ENCODE data around the gene COL26A1. TPM values are rescaled to one million over a fixed set of nuclear protein-coding genes. Genes with fewer than 3 reads are reported as not detected.

COL26A1 gene
- total RNA-seq, 6 experiments from 2014 or later = not detected

- Mint-ChIP-seq H3K27ac (no peak overlapping the region), H3K4me3 (no peak overlapping the region), H3K9me3 (no peaks in the 10 kb centered on the region), H3K36me3 (ENCODE audit: low read depth) (no peaks in the 10 kb centered on the region), H3K4me1 (ENCODE audit: low read depth) (no peaks in the 10 kb centered on the region), H3K27me3 (ENCODE audit: insufficient read depth) (peaks cover 38% of the 10 kb centered on the region)
- no peak for DNase-seq
- TF ChIP-seq, protein P1, sequence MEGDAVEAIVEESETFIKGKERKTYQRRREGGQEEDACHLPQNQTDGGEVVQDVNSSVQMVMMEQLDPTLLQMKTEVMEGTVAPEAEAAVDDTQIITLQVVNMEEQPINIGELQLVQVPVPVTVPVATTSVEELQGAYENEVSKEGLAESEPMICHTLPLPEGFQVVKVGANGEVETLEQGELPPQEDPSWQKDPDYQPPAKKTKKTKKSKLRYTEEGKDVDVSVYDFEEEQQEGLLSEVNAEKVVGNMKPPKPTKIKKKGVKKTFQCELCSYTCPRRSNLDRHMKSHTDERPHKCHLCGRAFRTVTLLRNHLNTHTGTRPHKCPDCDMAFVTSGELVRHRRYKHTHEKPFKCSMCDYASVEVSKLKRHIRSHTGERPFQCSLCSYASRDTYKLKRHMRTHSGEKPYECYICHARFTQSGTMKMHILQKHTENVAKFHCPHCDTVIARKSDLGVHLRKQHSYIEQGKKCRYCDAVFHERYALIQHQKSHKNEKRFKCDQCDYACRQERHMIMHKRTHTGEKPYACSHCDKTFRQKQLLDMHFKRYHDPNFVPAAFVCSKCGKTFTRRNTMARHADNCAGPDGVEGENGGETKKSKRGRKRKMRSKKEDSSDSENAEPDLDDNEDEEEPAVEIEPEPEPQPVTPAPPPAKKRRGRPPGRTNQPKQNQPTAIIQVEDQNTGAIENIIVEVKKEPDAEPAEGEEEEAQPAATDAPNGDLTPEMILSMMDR (IDR thresholded peaks at IDR 0.05) = no peak
Measured at GRCh38 chr7:101555921-101556275, 193.2 kb downstream of the COL26A1 start.

GRCh38 chr7:101556453-101556968 is 193.8 kb downstream of the COL26A1 start:
- Mint-ChIP-seq H3K4me3 (no peak overlapping the region), H3K36me3 (ENCODE audit: low read depth) (no peaks in the 10 kb centered on the region), H3K27me3 (ENCODE audit: insufficient read depth) (peaks cover 43% of the 10 kb centered on the region), H3K4me1 (ENCODE audit: low read depth) (no peaks in the 10 kb centered on the region), H3K27ac (no peak overlapping the region), H3K9me3 (no peaks in the 10 kb centered on the region)
- DNase-seq = no peak
- TF ChIP-seq, protein P1 (IDR thresholded peaks at IDR 0.05) = no peak

- DNase-seq = no peak
- no peak overlapping the region for H3K27ac Mint-ChIP-seq
- H3K9me3 Mint-ChIP-seq = no peaks in the 10 kb centered on the region
- TF ChIP-seq, protein P1 (IDR thresholded peaks at IDR 0.05) = no peak
- peaks cover 49% of the 10 kb centered on the region for H3K27me3 Mint-ChIP-seq (ENCODE audit: insufficient read depth)
- H3K4me3 Mint-ChIP-seq = no peak overlapping the region
- H3K4me1 Mint-ChIP-seq (ENCODE audit: low read depth) = no peaks in the 10 kb centered on the region
- no peaks in the 10 kb centered on the region for H3K36me3 Mint-ChIP-seq (ENCODE audit: low read depth)
Measured at GRCh38 chr7:101557421-101557820, 194.7 kb downstream of the COL26A1 start.

DNA sequence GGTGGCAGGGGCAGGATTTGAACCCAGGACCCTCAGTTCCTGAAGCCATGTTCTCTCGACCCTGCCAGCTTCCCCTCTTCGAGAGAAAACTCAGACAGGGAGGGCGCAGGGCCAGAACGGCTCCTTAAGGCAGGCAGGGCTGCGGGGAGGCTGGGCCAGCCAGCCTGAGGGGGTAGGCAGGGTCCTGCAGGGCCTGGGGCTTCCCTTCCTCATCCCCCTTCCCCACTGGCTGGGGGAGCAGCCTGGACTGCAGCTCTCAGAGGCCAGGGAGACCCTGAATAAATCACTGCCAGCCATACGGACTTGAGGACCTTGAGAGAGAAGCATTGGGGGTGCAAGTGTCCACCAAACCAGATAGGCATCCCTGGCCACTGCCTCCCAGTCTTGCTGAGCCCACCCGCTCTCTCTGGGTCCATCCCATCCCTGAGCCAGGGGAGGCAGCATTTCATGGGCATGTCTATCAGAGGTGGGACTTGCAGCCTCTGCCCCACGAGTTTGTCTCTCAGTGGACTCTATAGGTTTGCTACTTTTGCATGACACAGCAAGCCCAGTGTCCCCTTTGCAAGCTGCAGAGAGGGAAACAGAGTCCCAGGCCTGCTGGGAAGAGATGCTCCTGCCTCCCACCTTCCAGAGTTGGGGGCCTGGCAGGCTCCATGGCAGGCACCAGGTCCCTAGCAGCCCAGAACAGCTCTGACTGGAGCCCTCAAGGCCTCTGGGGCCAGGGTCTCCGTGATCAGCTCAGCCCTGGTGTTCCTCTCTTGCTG is 195.5 kb downstream of the COL26A1 start:
- no peak overlapping the region for H3K4me3 Mint-ChIP-seq

DNA sequence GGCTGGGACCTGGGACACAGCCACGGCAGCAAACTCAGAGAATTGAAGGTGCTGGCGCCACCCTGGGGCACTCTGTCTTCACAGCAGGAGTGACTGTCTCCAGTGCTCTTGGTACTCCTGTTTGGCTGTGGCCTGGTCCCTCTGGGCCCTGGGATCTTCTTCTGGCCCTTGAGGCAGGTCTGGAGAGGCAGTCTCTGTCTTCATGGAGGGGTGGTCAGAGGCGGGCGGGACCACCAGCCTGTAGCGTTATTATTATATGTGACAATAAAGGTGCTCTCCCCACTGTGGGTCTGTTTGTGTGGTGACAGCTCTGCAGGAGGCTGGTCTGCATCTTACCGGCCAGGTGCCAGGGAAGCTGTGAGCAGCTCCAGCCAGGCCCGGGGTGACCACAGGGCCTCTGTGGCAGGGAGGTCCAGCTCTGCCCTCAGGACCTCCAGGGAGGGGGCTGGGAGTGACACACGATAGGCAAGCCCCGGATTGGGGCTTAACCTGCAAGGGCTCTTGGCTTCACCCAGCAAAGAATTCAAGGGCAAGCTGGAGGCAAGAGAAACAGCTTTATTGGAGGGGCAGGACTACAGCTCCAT is 196.2 kb downstream of the COL26A1 start:
- no peaks in the 10 kb centered on the region for H3K4me1 Mint-ChIP-seq (ENCODE audit: low read depth)
- no peak overlapping the region for H3K4me3 Mint-ChIP-seq
- DNase-seq = no peak
- TF ChIP-seq, protein P1 (IDR thresholded peaks at IDR 0.05) = no peak; the same call in 1 of the 2 replicates
- peaks cover 56% of the 10 kb centered on the region for H3K27me3 Mint-ChIP-seq (ENCODE audit: insufficient read depth)
- no peaks in the 10 kb centered on the region for H3K9me3 Mint-ChIP-seq
- no peak overlapping the region for H3K27ac Mint-ChIP-seq
- H3K36me3 Mint-ChIP-seq (ENCODE audit: low read depth) = no peaks in the 10 kb centered on the region

More for the DNA sequence above, 195.5 kb downstream of the COL26A1 start:
- H3K27me3 Mint-ChIP-seq (ENCODE audit: insufficient read depth) = peaks cover 56% of the 10 kb centered on the region
- TF ChIP-seq, protein P1 (IDR thresholded peaks at IDR 0.05) = no peak
- H3K4me1 Mint-ChIP-seq (ENCODE audit: low read depth) = no peaks in the 10 kb centered on the region
- DNase-seq = no peak
- no peak overlapping the region for H3K27ac Mint-ChIP-seq
- no peaks in the 10 kb centered on the region for H3K9me3 Mint-ChIP-seq
- H3K36me3 Mint-ChIP-seq (ENCODE audit: low read depth) = no peaks in the 10 kb centered on the region

Data from HFFc6 (cell line).